ENCODE measurements around the gene PROCA1. TPM values are rescaled to one million over a fixed set of nuclear protein-coding genes. Genes with fewer than 3 reads are reported as not detected.

Gene PROCA1
- polyA plus RNA-seq, 1 of the 3 experiments (the other 2 are of a cell fraction), result 7.1 TPM

DNA sequence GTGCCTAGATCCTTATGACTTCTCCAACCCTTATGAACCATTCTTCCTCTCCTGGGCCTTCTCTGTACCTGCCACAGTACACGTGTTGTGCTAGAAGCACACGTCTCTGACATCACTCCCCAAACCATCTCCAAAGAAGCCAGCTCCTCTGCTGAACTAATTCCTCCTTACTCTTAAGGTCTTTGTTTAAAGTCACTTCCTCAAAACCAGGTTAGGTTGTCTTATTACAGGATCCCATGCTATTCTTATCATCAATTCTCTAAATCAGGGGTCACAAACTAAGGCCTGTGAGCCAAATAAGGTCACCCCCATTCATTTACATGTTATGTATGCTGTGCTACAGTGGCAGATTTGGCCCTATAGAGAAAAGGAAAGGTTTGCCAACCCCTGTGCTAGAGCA lies 45.7 kb downstream of the PROCA1 start:
- H3K27me3 ChIP-seq (ENCODE audit: insufficient read depth), result no peaks in the 10 kb centered on the region
- ChIA-PET POLR2A (no interaction called here), CTCF (interaction anchor here (1.0 to 1.7 kb wide), 2 partner anchors 19 to 61 kb away, joined by 3 read pairs; no protein-coding TSS in a partner anchor)
- H3K79me2 ChIP-seq (ENCODE audit: insufficient read depth), result peaks cover 95% of the 10 kb centered on the region
- no peaks in the 10 kb centered on the region for H3K9me3 ChIP-seq
- no peak overlapping the region for H3K27ac ChIP-seq (ENCODE audit: low read depth in 2 of 2, low read length in 1 of 2)
- 98% methylated on average over 2 of the region's 2 CpGs for WGBS (ENCODE audit: low lambda C conversion rate)
- H3K4me2 ChIP-seq, result no peak overlapping the region
- no peak overlapping the region for H2AFZ ChIP-seq (ENCODE audit: low read depth)
- no peak for DNase-seq
- TF ChIP-seq EP300 (IDR thresholded peaks at IDR 0.05; ENCODE audit: borderline replicate concordance in 1 of 2, low read depth in 1 of 2, low read length in 1 of 2) (no peak), JUND (IDR thresholded peaks at IDR 0.05) (no peak), NFIC (IDR thresholded peaks at IDR 0.05; ENCODE audit: borderline replicate concordance) (no peak), YY1 (IDR thresholded peaks at IDR 0.05; ENCODE audit: low read depth) (no peak), FOXM1 (IDR thresholded peaks at IDR 0.05; ENCODE audit: low read depth) (no peak), MEF2A (IDR thresholded peaks at IDR 0.05; ENCODE audit: borderline replicate concordance, low read depth) (no peak), TEAD4 (IDR thresholded peaks at IDR 0.05; ENCODE audit: borderline replicate concordance, insufficient read depth) (no peak), RXRA (IDR thresholded peaks at IDR 0.05; ENCODE audit: borderline replicate concordance, low read depth) (no peak), ELF1 (IDR thresholded peaks at IDR 0.05) (no peak), FOXJ3 (CRISPR knock-in tag; IDR thresholded peaks at IDR 0.05) (no peak), CHD2 (IDR thresholded peaks at IDR 0.05; ENCODE audit: low read length, partially characterized antibody) (no peak), NRF1 (IDR thresholded peaks at IDR 0.05; ENCODE audit: low read depth, low read length) (no peak), GABPA (IDR thresholded peaks at IDR 0.05; ENCODE audit: low read depth) (no peak), EZH2phosphoT487 (IDR thresholded peaks at IDR 0.05; ENCODE audit: borderline replicate concordance, low read depth) (no peak)
- TF ChIP-seq, protein P1, sequence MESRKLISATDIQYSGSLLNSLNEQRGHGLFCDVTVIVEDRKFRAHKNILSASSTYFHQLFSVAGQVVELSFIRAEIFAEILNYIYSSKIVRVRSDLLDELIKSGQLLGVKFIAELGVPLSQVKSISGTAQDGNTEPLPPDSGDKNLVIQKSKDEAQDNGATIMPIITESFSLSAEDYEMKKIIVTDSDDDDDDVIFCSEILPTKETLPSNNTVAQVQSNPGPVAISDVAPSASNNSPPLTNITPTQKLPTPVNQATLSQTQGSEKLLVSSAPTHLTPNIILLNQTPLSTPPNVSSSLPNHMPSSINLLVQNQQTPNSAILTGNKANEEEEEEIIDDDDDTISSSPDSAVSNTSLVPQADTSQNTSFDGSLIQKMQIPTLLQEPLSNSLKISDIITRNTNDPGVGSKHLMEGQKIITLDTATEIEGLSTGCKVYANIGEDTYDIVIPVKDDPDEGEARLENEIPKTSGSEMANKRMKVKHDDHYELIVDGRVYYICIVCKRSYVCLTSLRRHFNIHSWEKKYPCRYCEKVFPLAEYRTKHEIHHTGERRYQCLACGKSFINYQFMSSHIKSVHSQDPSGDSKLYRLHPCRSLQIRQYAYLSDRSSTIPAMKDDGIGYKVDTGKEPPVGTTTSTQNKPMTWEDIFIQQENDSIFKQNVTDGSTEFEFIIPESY (IDR thresholded peaks at IDR 0.05; ENCODE audit: borderline replicate concordance, low read depth), result no peak
- TF ChIP-seq, protein P2, sequence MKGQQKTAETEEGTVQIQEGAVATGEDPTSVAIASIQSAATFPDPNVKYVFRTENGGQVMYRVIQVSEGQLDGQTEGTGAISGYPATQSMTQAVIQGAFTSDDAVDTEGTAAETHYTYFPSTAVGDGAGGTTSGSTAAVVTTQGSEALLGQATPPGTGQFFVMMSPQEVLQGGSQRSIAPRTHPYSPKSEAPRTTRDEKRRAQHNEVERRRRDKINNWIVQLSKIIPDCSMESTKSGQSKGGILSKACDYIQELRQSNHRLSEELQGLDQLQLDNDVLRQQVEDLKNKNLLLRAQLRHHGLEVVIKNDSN (IDR thresholded peaks at IDR 0.05; ENCODE audit: borderline replicate concordance, low read depth), result no peak
- TF ChIP-seq, protein P3, sequence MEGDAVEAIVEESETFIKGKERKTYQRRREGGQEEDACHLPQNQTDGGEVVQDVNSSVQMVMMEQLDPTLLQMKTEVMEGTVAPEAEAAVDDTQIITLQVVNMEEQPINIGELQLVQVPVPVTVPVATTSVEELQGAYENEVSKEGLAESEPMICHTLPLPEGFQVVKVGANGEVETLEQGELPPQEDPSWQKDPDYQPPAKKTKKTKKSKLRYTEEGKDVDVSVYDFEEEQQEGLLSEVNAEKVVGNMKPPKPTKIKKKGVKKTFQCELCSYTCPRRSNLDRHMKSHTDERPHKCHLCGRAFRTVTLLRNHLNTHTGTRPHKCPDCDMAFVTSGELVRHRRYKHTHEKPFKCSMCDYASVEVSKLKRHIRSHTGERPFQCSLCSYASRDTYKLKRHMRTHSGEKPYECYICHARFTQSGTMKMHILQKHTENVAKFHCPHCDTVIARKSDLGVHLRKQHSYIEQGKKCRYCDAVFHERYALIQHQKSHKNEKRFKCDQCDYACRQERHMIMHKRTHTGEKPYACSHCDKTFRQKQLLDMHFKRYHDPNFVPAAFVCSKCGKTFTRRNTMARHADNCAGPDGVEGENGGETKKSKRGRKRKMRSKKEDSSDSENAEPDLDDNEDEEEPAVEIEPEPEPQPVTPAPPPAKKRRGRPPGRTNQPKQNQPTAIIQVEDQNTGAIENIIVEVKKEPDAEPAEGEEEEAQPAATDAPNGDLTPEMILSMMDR (IDR thresholded peaks at IDR 0.05), result no peak
- peaks cover 53% of the 10 kb centered on the region for H4K20me1 ChIP-seq (ENCODE audit: insufficient read depth)
- no peak overlapping the region for H3K4me3 ChIP-seq (ENCODE audit: low read depth in 2 of 2, low read length in 1 of 2)
- H3K9ac ChIP-seq, result no peak overlapping the region
- peaks cover 26 to 28% of the 10 kb centered on the region in 2 experiments for H3K36me3 ChIP-seq (replicated peaks in 1 of 2; ENCODE audit: control insufficient read depth in 1 of 2, insufficient read depth in 2 of 2, low read length in 1 of 2)
- no peaks in the 10 kb centered on the region for H3K9me2 ChIP-seq
- peaks cover 4% of the 10 kb centered on the region for H3F3A ChIP-seq (replicated peaks; ENCODE audit: insufficient read depth)
- H3K4me1 ChIP-seq (ENCODE audit: control insufficient read depth in 1 of 2, insufficient read depth in 2 of 2, low read depth in 1 of 2, low read length in 1 of 2), result peaks cover under 1 to 8% of the 10 kb centered on the region in 2 experiments; a peak in 2 of 4 replicates
